Astrocyte of the cerebellum (primary cell): ENCODE results near the gene RAB22A.
A peak's percentile ranks its signal among the peaks of the same experiment; 100 is the strongest.
"Not testable (repeated sequence)": the region's sequence is repeated elsewhere in the genome, so short reads cannot be mapped to it uniquely, and the experiment has no call there.

ENCODE experiments used
- DNase-seq: peaks from one replicate; pipeline ENCODE4 v3.0.0-alpha.2; 2011; ENCODE audit warnings: low read depth
- H3K4me3 ChIP-seq: 2 replicates; pipeline ENCODE4 v1.5.1; 2011; ENCODE audit warnings: mild to moderate bottlenecking, low read depth, low read length, moderate library complexity
- CTCF ChIP-seq: IDR thresholded peaks from 2 replicates; pipeline ENCODE4 v1.5.1; 2012; ENCODE audit warnings: low read length, low read depth, moderate library complexity, mild to moderate bottlenecking; ENCODE audit errors: missing control alignments
- in situ Hi-C: cut with HindIII; loops from 2 replicates; pipeline ENCODE4 v1.10.0; 2017; ENCODE audit warnings: low sequenced_read_pairs

Gene RAB22A

GRCh38 chr20:58366866-58367265 is 57.4 kb downstream of the RAB22A start:
- in situ Hi-C loops, result no loop called here
- DNase-seq, result no peak
- H3K4me3 ChIP-seq, result no peak overlapping the region
- TF ChIP-seq CTCF, result no peak

GRCh38 chr20:58372806-58373205 is 63.3 kb downstream of the RAB22A start:
- no peak for TF ChIP-seq CTCF
- in situ Hi-C loops, result no loop called here
- H3K4me3 ChIP-seq, result no peak overlapping the region
- no peak for DNase-seq

GRCh38 chr20:58373296-58373695 is 63.8 kb downstream of the RAB22A start:
- in situ Hi-C loops, DNase-seq, H3K4me3 ChIP-seq: not testable (repeated sequence)

GRCh38 chr20:58374027-58374850 is 64.7 kb downstream of the RAB22A start:
- DNase-seq, result no peak
- no peak for TF ChIP-seq CTCF
- in situ Hi-C loops, result no loop called here
- H3K4me3 ChIP-seq, result no peak overlapping the region

GRCh38 chr20:58374906-58375758 is 65.6 kb downstream of the RAB22A start:
- DNase-seq, result peak; percentile 47
- TF ChIP-seq CTCF, result no peak
- in situ Hi-C loops, result no loop called here
- H3K4me3 ChIP-seq, result no peak overlapping the region

GRCh38 chr20:58375759-58376352 is 66.3 kb downstream of the RAB22A start:
- no peak overlapping the region for H3K4me3 ChIP-seq
- in situ Hi-C loops, result no loop called here
- no peak for DNase-seq
- TF ChIP-seq CTCF, result no peak
